PC-3 (cell line): Measurements from ENCODE around the gene PLSCR1. TPM values are rescaled to one million over a fixed set of nuclear protein-coding genes. Genes with fewer than 3 reads are reported as not detected.

Experiments used
- ATAC-seq: fragments of 200-7000 bp; cut with Tn5 transposase; 2 replicates; pipeline ENCODE4 v1.9.1; 2020; ENCODE audit warnings: mild to moderate bottlenecking, moderate library complexity
- BruUV-seq: library from RNA; stranded (reverse); fragments of 400-500 nt; replicated peaks from 2 replicates; lab custom pipeline; 2021; lab: Mats Ljungman, UMichigan
- CTCF ChIA-PET: fragments of 300-600 bp; sonication (Branson Sonifier 250); formaldehyde crosslinking; loops from one replicate; lab custom pipeline; 2022; ENCODE audit warnings: antibody characterized with exemption; lab: Charles Lee
- POLR2A ChIA-PET: fragments of 300-600 bp; sonication (Branson Sonifier 250); formaldehyde crosslinking; loops from one replicate; lab custom pipeline; 2022; ENCODE audit warnings: antibody characterized with exemption; ENCODE audit not compliant: unreplicated experiment; lab: Charles Lee
- DNase-seq: peaks from one replicate; pipeline ENCODE4 v3.0.0-alpha.2; 2015
- H2AFZ ChIP-seq: fragments of 300-600 bp; sonication (generic); 2 replicates; pipeline ENCODE4 v1.6.0; 2016; ENCODE audit warnings: antibody characterized with exemption, low read length
- H3F3A ChIP-seq: fragments of 300-600 bp; sonication (generic); one replicate; pipeline ENCODE4 v1.6.0; 2017; ENCODE audit warnings: antibody characterized with exemption, low read length, control low read depth, mild to moderate bottlenecking; ENCODE audit not compliant: unreplicated experiment
- H3K27ac ChIP-seq: fragments of 300-600 bp; sonication (generic); 2 replicates; pipeline ENCODE4 v1.5.1; 2016; ENCODE audit warnings: mild to moderate bottlenecking, low read length
- H3K27me3 ChIP-seq: fragments of 300-600 bp; sonication (generic); 2 replicates; pipeline ENCODE4 v1.6.1; 2016; ENCODE audit warnings: low read length, mixed read lengths
- H3K36me3 ChIP-seq: fragments of 300-600 bp; sonication (generic); 2 replicates; pipeline ENCODE4 v1.6.1; 2016; ENCODE audit warnings: low read depth, mixed run types, low read length, mixed read lengths
- H3K4me1 ChIP-seq: fragments of 300-600 bp; sonication (generic); 2 replicates; pipeline ENCODE4 v1.5.1; 2016; ENCODE audit warnings: low read length; ENCODE audit not compliant: insufficient read depth
- H3K4me2 ChIP-seq: fragments of 300-600 bp; sonication (generic); 2 replicates; pipeline ENCODE4 v1.6.0; 2016; ENCODE audit warnings: low read length
- H3K4me3 ChIP-seq: fragments of 300-600 bp; sonication (generic); 2 replicates; pipeline ENCODE4 v1.5.1; 2016; ENCODE audit warnings: mild to moderate bottlenecking, low read length, mixed read lengths
- H3K79me2 ChIP-seq: fragments of 300-600 bp; sonication (generic); 2 replicates; pipeline ENCODE4 v1.6.1; 2017; ENCODE audit warnings: low read length, mixed read lengths
- H3K9ac ChIP-seq: fragments of 300-600 bp; sonication (generic); 2 replicates; pipeline ENCODE4 v1.6.0; 2016; ENCODE audit warnings: mild to moderate bottlenecking, low read length
- H3K9me2 ChIP-seq: fragments of 300-600 bp; sonication (generic); replicated peaks from 2 replicates; pipeline ENCODE4 v1.6.1; 2016; ENCODE audit warnings: mixed run types, low read length, mixed read lengths
- H3K9me3 ChIP-seq: fragments of 300-600 bp; sonication (generic); 2 replicates; pipeline ENCODE4 v1.6.1; 2016; ENCODE audit warnings: low read length, mixed read lengths
- H4K20me1 ChIP-seq: fragments of 300-600 bp; sonication (generic); 2 replicates; pipeline ENCODE4 v1.6.1; 2016; ENCODE audit warnings: low read length, mixed read lengths
- EZH2 ChIP-seq: fragments of 300-600 bp; sonication (generic); IDR thresholded peaks from one replicate; pipeline ENCODE4 v1.6.1; 2017; ENCODE audit warnings: antibody characterized with exemption, mild to moderate bottlenecking, low read length; ENCODE audit not compliant: unreplicated experiment
- EZH2phosphoT487 ChIP-seq: fragments of 300-600 bp; sonication (generic); IDR thresholded peaks from 2 replicates; pipeline ENCODE4 v1.6.1; 2018; ENCODE audit warnings: mild to moderate bottlenecking, antibody characterized with exemption, low read length, borderline replicate concordance
- intact Hi-C: fragments of 100-400 bp; cut with micrococcal nuclease; formaldehyde crosslinking; loops from 2 replicates; pipeline ENCODE4 v1.9.0; 2023
- total RNA-seq: library from RNA; depleted of rRNA; stranded (reverse); fragments of >200 nt; gene quantifications from 2 replicates; pipeline ENCODE4 v1.2.3, GENCODE V29; 2014
- TF ChIP-seq, protein P1 (sequence below): fragments of 300-600 bp; sonication (generic); conservative IDR thresholded peaks from 2 replicates; pipeline ENCODE4 v1.5.1; 2017; ENCODE audit warnings: antibody characterized with exemption, low read depth, mild to moderate bottlenecking, low read length

Gene PLSCR1
- total RNA-seq, 1 experiment from 2014 or later, result 48.8 TPM

GRCh38 chr3:146590521-146590920 is 46.1 kb upstream of the PLSCR1 start:
- Histone ChIP-seq H3K36me3 (no peaks in the 10 kb centered on the region), H3K9ac (no peak overlapping the region), H2AFZ (no peak overlapping the region), H3K79me2 (no peaks in the 10 kb centered on the region), H4K20me1 (no peaks in the 10 kb centered on the region), H3F3A (no peaks in the 10 kb centered on the region), H3K9me2 (no peaks in the 10 kb centered on the region), H3K4me2 (peak overlapping the region; percentile 33; the same call in 1 of the 2 replicates), H3K9me3 (no peaks in the 10 kb centered on the region), H3K4me1 (0 out of 2 replicates have a peak, but pooled peaks cover 3% of the 10 kb centered on the region), H3K27me3 (no peaks in the 10 kb centered on the region), H3K4me3 (no peak overlapping the region), H3K27ac (no peak overlapping the region)
- intact Hi-C loops, result loop anchor here (1.0 kb wide), 1 partner anchor 51 kb away; no protein-coding TSS in a partner anchor
- no peak for TF ChIP-seq EZH2phosphoT487
- no peak for TF ChIP-seq EZH2
- TF ChIP-seq, protein P1, sequence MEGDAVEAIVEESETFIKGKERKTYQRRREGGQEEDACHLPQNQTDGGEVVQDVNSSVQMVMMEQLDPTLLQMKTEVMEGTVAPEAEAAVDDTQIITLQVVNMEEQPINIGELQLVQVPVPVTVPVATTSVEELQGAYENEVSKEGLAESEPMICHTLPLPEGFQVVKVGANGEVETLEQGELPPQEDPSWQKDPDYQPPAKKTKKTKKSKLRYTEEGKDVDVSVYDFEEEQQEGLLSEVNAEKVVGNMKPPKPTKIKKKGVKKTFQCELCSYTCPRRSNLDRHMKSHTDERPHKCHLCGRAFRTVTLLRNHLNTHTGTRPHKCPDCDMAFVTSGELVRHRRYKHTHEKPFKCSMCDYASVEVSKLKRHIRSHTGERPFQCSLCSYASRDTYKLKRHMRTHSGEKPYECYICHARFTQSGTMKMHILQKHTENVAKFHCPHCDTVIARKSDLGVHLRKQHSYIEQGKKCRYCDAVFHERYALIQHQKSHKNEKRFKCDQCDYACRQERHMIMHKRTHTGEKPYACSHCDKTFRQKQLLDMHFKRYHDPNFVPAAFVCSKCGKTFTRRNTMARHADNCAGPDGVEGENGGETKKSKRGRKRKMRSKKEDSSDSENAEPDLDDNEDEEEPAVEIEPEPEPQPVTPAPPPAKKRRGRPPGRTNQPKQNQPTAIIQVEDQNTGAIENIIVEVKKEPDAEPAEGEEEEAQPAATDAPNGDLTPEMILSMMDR, result no peak
- BruUV-seq, result no TSS peak
- DNase-seq (peak; percentile 32), ATAC-seq (peak; percentile 20; the same call in 1 of the 2 replicates)
- ChIA-PET POLR2A (interaction anchor here (0.5 kb wide), 1 partner anchor 22 kb away, joined by 6 read pairs; no protein-coding TSS in a partner anchor), CTCF (interaction anchor here (0.8 kb wide), 1 partner anchor 48 kb away, joined by 4 read pairs; no protein-coding TSS in a partner anchor)

DNA sequence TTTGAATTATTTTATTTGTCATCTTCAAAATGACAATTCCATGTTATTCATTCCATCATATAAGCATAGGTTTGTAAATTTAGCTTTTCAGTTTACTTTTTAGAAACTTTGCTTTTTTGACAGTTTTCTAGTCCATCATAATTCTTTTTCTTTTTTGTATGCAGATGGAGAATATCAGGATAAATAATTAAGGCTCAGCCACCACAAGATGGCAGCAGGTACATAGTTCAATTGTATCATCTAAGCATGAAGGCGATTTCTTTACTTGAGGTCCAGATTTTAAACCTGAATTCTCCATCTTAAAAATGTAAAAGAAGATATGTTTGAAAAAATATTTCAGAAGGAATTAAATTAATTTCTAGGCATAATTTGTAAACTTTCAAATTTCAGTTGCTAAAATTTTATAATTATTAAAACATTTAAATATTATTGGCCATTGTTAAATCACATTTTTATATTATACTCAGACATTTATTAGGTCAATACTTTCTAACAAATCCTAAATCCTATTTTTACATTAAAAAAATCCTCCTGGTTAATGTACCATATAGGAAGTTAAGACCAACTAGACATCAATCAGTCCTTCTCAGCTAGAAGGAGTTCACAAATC is 45.6 kb upstream of the PLSCR1 start:
- Histone ChIP-seq H2AFZ (no peak overlapping the region), H3K9me3 (no peaks in the 10 kb centered on the region), H3K4me1 (0 out of 2 replicates have a peak, but pooled peaks cover 3% of the 10 kb centered on the region), H3K36me3 (no peaks in the 10 kb centered on the region), H4K20me1 (no peaks in the 10 kb centered on the region), H3K9me2 (no peaks in the 10 kb centered on the region), H3K4me2 (peak overlapping the region; percentile 33; the same call in 1 of the 2 replicates), H3K27ac (no peak overlapping the region), H3F3A (no peaks in the 10 kb centered on the region), H3K9ac (no peak overlapping the region), H3K27me3 (no peaks in the 10 kb centered on the region), H3K79me2 (no peaks in the 10 kb centered on the region), H3K4me3 (no peak overlapping the region)
- TF ChIP-seq, protein P1, result peak; percentile 79
- no peak for TF ChIP-seq EZH2
- CTCF ChIA-PET, result interaction anchor here (0.8 kb wide), 1 partner anchor 48 kb away, joined by 4 read pairs; no protein-coding TSS in a partner anchor
- DNase-seq (peak; percentile 73), ATAC-seq (peak; percentile 49; the same call in 1 of the 2 replicates)
- intact Hi-C loops, result loop anchor here (1.0 kb wide), 1 partner anchor 51 kb away; no protein-coding TSS in a partner anchor
- no TSS peak for BruUV-seq
- POLR2A ChIA-PET, result no interaction called here

DNA sequence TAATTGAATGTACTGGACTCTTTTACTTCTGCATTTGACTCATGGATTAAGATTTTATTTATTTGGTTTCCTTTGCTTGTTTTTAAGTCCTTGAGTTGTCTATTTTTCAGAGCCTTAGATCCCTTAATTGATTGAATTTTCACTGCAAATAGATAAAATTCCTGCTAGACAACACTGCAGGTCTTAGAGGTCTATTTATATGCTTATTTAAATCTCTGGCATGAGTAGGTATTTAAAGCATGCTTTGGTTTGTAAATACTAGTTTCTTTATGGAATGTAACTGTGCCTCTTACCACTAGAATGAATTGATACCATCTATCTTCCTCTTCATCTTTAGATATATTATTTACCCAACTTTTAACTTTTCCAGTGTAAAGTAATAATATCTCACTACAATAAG is 40.7 kb upstream of the PLSCR1 start:
- Histone ChIP-seq H3K9me2 (no peaks in the 10 kb centered on the region), H3K9ac (no peak overlapping the region), H2AFZ (no peak overlapping the region), H3K4me3 (no peak overlapping the region), H3K9me3 (0 out of 2 replicates have a peak, but pooled peaks cover 5% of the 10 kb centered on the region), H3K4me1 (no peaks in the 10 kb centered on the region), H4K20me1 (no peaks in the 10 kb centered on the region), H3K27me3 (no peaks in the 10 kb centered on the region), H3K36me3 (no peaks in the 10 kb centered on the region), H3F3A (no peaks in the 10 kb centered on the region), H3K4me2 (no peak overlapping the region), H3K79me2 (no peaks in the 10 kb centered on the region), H3K27ac (no peak overlapping the region)
- no TSS peak for BruUV-seq
- POLR2A ChIA-PET, result no interaction called here
- ATAC-seq, result no peak
- intact Hi-C loops, result no loop called here
- CTCF ChIA-PET, result no interaction called here
- DNase-seq, result no peak
- no peak for TF ChIP-seq EZH2phosphoT487
- no peak for TF ChIP-seq EZH2
- TF ChIP-seq, protein P1, result no peak
